ENCODE data around the gene S100A7. TPM values are rescaled to one million over a fixed set of nuclear protein-coding genes. Genes with fewer than 3 reads are reported as not detected.

Gene S100A7
- polyA plus RNA-seq, 1 donor from 2014 or later, result not detected

GRCh38 chr1:153505576-153505975 lies 45.1 kb upstream of the S100A7 start:
- H3K4me2 ChIP-seq (ENCODE audit: low read length), result no peak overlapping the region

GRCh38 chr1:153503766-153504165 lies 43.3 kb upstream of the S100A7 start:
- Histone ChIP-seq H3K4me3 (ENCODE audit: low read length) (no peak overlapping the region), H3F3A (ENCODE audit: insufficient read depth, low read length, poor library complexity, severe bottlenecking) (no peaks in the 10 kb centered on the region), H2AFZ (ENCODE audit: low read depth, low read length) (no peak overlapping the region), H3K9me3 (ENCODE audit: low read length) (no peaks in the 10 kb centered on the region), H4K20me1 (ENCODE audit: insufficient read depth) (no peaks in the 10 kb centered on the region), H3K79me2 (replicated peaks; ENCODE audit: insufficient read depth, low read length) (no peaks in the 10 kb centered on the region), H3K9ac (ENCODE audit: low read length) (no peak overlapping the region), H3K27ac (ENCODE audit: low read length) (no peak overlapping the region), H3K36me3 (ENCODE audit: insufficient read depth, low read length) (no peaks in the 10 kb centered on the region), H3K4me2 (ENCODE audit: low read length) (no peak overlapping the region), H3K27me3 (ENCODE audit: insufficient read depth, low read depth, low read length) (no peaks in the 10 kb centered on the region), H3K9me2 (ENCODE audit: insufficient read depth, low read length) (no peaks in the 10 kb centered on the region)
- TF ChIP-seq MXI1 (conservative IDR thresholded peaks at IDR 0.05; ENCODE audit: poor library complexity, severe bottlenecking), result no peak
- no peak for TF ChIP-seq RAD21 (conservative IDR thresholded peaks at IDR 0.05)
- TF ChIP-seq POLR2AphosphoS5 (IDR thresholded peaks at IDR 0.05), result no peak
- no peak for TF ChIP-seq TAF1 (IDR thresholded peaks at IDR 0.05; ENCODE audit: low read depth)
- no peak for TF ChIP-seq SMC3 (conservative IDR thresholded peaks at IDR 0.05; ENCODE audit: poor library complexity)
- TF ChIP-seq EP300 (conservative IDR thresholded peaks at IDR 0.05; ENCODE audit: poor library complexity, severe bottlenecking), result no peak
- TF ChIP-seq REST (IDR thresholded peaks at IDR 0.05; ENCODE audit: borderline replicate concordance), result no peak
- no peak for TF ChIP-seq EZH2 (IDR thresholded peaks at IDR 0.05; ENCODE audit: borderline replicate concordance, insufficient read depth, low read length, poor library complexity, severe bottlenecking)

More at GRCh38 chr1:153505576-153505975, 45.1 kb upstream of the S100A7 start:
- Histone ChIP-seq H3K4me3 (ENCODE audit: low read length) (no peak overlapping the region), H3K79me2 (replicated peaks; ENCODE audit: insufficient read depth, low read length) (no peaks in the 10 kb centered on the region), H2AFZ (ENCODE audit: low read depth, low read length) (no peak overlapping the region), H3K9ac (ENCODE audit: low read length) (no peak overlapping the region), H3K9me3 (ENCODE audit: low read length) (no peaks in the 10 kb centered on the region), H4K20me1 (ENCODE audit: insufficient read depth) (no peaks in the 10 kb centered on the region), H3K27ac (ENCODE audit: low read length) (no peak overlapping the region), H3K9me2 (ENCODE audit: insufficient read depth, low read length) (no peaks in the 10 kb centered on the region), H3K27me3 (ENCODE audit: insufficient read depth, low read depth, low read length) (no peaks in the 10 kb centered on the region), H3F3A (ENCODE audit: insufficient read depth, low read length, poor library complexity, severe bottlenecking) (no peaks in the 10 kb centered on the region), H3K36me3 (ENCODE audit: insufficient read depth, low read length) (no peaks in the 10 kb centered on the region)
- no peak for TF ChIP-seq POLR2AphosphoS5 (IDR thresholded peaks at IDR 0.05)
- TF ChIP-seq TAF1 (IDR thresholded peaks at IDR 0.05; ENCODE audit: low read depth), result no peak
- TF ChIP-seq RAD21 (conservative IDR thresholded peaks at IDR 0.05), result no peak
- no peak for TF ChIP-seq CTCF (IDR thresholded peaks at IDR 0.05; ENCODE audit: poor library complexity, severe bottlenecking)
- TF ChIP-seq MXI1 (conservative IDR thresholded peaks at IDR 0.05; ENCODE audit: poor library complexity, severe bottlenecking), result no peak
- no peak for TF ChIP-seq EP300 (conservative IDR thresholded peaks at IDR 0.05; ENCODE audit: poor library complexity, severe bottlenecking)
- no peak for TF ChIP-seq EZH2 (IDR thresholded peaks at IDR 0.05; ENCODE audit: borderline replicate concordance, insufficient read depth, low read length, poor library complexity, severe bottlenecking)
- TF ChIP-seq REST (IDR thresholded peaks at IDR 0.05; ENCODE audit: borderline replicate concordance), result no peak
- TF ChIP-seq SMC3 (conservative IDR thresholded peaks at IDR 0.05; ENCODE audit: poor library complexity), result no peak

All from neural cell (in vitro differentiated cells).